SK-N-SH treated with all-trans-retinoic acid at 6 μM for 48 hours (cell line): ENCODE data around the gene PVALEF.

ENCODE experiments used
- GLIS3 ChIP-seq: fragments of 250-450 bp; sonication (Bioruptor Pico); IDR thresholded peaks from 2 replicates; pipeline ENCODE4 v1.5.0; 2020; ENCODE audit warnings: mild to moderate bottlenecking, moderate library complexity
- OSR1 ChIP-seq: fragments of 250-450 bp; sonication (Bioruptor Pico); IDR thresholded peaks from 2 replicates; pipeline ENCODE4 v1.8.0; 2022; ENCODE audit warnings: moderate library complexity, mild to moderate bottlenecking, inconsistent platforms
- RARB ChIP-seq: fragments of 250-450 bp; sonication (Bioruptor Pico); IDR thresholded peaks from 2 replicates; pipeline ENCODE4 v1.8.0; 2021; ENCODE audit warnings: mild to moderate bottlenecking, moderate library complexity
- TCF4 ChIP-seq: fragments of 250-450 bp; sonication (Bioruptor Pico); IDR thresholded peaks from 2 replicates; pipeline ENCODE4 v1.8.0; 2021; ENCODE audit warnings: mild to moderate bottlenecking, moderate library complexity, borderline replicate concordance
- ZC3H10 ChIP-seq: fragments of 250-450 bp; sonication (Bioruptor Pico); IDR thresholded peaks from 2 replicates; pipeline ENCODE4 v1.5.1; 2021; ENCODE audit warnings: mild to moderate bottlenecking, moderate library complexity
- ZFP3 ChIP-seq: fragments of 250-450 bp; sonication (Bioruptor Pico); IDR thresholded peaks from 2 replicates; pipeline ENCODE4 v1.5.0; 2020; ENCODE audit warnings: mild to moderate bottlenecking, moderate library complexity
- ZFP30 ChIP-seq: fragments of 450-650 bp; formaldehyde crosslinking; IDR thresholded peaks from 2 replicates; pipeline ENCODE4 v1.5.0; 2022; ENCODE audit warnings: mild to moderate bottlenecking, moderate library complexity
- ZNF8 ChIP-seq: fragments of 450-650 bp; formaldehyde crosslinking; IDR thresholded peaks from 2 replicates; pipeline ENCODE4 v1.5.0; 2020; ENCODE audit warnings: mild to moderate bottlenecking, moderate library complexity
- TF ChIP-seq, protein P1 (sequence below): fragments of 250-450 bp; sonication (Bioruptor Pico); IDR thresholded peaks from 2 replicates; pipeline ENCODE4 v1.8.0; 2021; ENCODE audit warnings: low read depth, mild to moderate bottlenecking, moderate library complexity, borderline replicate concordance
- TF ChIP-seq, protein P2 (sequence below): fragments of 250-450 bp; sonication (Bioruptor Pico); IDR thresholded peaks from 2 replicates; pipeline ENCODE4 v1.5.1; 2020; ENCODE audit warnings: low read depth, mild to moderate bottlenecking, moderate library complexity
- TF ChIP-seq, protein P3 (sequence below): fragments of 250-450 bp; sonication (Bioruptor Pico); IDR thresholded peaks from 2 replicates; pipeline ENCODE4 v1.5.0; 2020; ENCODE audit warnings: mild to moderate bottlenecking, moderate library complexity
- TF ChIP-seq, protein P4 (sequence below): fragments of 250-450 bp; sonication (Bioruptor Pico); IDR thresholded peaks from 2 replicates; pipeline ENCODE4 v1.5.1; 2021; ENCODE audit warnings: mild to moderate bottlenecking, moderate library complexity

DNA sequence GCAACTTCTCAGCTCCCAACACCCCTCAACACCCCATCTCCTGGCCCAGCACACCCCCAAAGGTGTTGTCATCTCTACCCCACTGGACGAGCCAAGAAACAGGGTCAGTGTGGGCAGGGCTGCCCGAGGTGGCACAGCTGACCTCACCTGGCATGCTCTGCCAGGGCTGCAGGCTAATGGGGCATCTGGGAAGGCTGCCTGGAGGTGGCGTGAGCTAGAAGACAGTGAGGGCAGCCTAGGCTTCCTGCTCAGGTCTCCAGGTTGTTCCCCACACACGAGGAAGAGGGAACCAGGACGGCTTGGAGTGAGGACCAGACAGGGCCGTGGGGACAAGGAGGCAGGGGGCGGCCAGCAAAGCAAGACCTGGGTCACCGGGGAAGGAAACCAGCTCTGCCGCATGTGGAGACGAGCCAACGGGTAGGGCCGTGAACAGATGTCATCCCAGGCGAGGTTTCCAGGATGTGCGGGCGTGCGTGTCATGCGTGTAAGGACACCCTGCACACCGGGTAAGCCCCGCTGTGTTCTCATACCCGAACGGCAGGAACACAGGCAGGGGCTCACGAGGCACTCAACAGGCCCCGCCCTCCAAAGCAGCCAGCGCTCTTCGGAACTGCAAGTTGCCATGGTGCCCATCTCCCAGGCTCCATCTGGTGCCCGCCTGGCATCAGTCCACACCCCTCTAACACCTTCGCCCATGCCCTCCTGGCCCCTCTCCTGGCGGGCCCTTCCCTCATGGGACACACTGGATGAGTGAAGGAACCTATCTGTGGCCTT, 29.6 kb upstream of the PVALEF start:
- TF ChIP-seq ZFP3 (CRISPR knock-in tag) (no peak), ZFP30 (no peak), OSR1 (CRISPR knock-in tag) (no peak), ZC3H10 (CRISPR knock-in tag) (no peak), GLIS3 (CRISPR knock-in tag) (no peak), RARB (no peak), TCF4 (CRISPR knock-in tag) (no peak), ZNF8 (CRISPR knock-in tag) (no peak)
- TF ChIP-seq, protein P1, sequence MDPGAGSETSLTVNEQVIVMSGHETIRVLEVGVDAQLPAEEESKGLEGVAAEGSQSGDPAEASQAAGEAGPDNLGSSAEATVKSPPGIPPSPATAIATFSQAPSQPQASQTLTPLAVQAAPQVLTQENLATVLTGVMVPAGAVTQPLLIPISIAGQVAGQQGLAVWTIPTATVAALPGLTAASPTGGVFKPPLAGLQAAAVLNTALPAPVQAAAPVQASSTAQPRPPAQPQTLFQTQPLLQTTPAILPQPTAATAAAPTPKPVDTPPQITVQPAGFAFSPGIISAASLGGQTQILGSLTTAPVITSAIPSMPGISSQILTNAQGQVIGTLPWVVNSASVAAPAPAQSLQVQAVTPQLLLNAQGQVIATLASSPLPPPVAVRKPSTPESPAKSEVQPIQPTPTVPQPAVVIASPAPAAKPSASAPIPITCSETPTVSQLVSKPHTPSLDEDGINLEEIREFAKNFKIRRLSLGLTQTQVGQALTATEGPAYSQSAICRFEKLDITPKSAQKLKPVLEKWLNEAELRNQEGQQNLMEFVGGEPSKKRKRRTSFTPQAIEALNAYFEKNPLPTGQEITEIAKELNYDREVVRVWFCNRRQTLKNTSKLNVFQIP (CRISPR knock-in tag), result no peak
- TF ChIP-seq, protein P2, sequence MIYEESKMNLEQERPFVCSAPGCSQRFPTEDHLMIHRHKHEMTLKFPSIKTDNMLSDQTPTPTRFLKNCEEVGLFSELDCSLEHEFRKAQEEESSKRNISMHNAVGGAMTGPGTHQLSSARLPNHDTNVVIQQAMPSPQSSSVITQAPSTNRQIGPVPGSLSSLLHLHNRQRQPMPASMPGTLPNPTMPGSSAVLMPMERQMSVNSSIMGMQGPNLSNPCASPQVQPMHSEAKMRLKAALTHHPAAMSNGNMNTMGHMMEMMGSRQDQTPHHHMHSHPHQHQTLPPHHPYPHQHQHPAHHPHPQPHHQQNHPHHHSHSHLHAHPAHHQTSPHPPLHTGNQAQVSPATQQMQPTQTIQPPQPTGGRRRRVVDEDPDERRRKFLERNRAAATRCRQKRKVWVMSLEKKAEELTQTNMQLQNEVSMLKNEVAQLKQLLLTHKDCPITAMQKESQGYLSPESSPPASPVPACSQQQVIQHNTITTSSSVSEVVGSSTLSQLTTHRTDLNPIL (CRISPR knock-in tag), result no peak
- TF ChIP-seq, protein P3, sequence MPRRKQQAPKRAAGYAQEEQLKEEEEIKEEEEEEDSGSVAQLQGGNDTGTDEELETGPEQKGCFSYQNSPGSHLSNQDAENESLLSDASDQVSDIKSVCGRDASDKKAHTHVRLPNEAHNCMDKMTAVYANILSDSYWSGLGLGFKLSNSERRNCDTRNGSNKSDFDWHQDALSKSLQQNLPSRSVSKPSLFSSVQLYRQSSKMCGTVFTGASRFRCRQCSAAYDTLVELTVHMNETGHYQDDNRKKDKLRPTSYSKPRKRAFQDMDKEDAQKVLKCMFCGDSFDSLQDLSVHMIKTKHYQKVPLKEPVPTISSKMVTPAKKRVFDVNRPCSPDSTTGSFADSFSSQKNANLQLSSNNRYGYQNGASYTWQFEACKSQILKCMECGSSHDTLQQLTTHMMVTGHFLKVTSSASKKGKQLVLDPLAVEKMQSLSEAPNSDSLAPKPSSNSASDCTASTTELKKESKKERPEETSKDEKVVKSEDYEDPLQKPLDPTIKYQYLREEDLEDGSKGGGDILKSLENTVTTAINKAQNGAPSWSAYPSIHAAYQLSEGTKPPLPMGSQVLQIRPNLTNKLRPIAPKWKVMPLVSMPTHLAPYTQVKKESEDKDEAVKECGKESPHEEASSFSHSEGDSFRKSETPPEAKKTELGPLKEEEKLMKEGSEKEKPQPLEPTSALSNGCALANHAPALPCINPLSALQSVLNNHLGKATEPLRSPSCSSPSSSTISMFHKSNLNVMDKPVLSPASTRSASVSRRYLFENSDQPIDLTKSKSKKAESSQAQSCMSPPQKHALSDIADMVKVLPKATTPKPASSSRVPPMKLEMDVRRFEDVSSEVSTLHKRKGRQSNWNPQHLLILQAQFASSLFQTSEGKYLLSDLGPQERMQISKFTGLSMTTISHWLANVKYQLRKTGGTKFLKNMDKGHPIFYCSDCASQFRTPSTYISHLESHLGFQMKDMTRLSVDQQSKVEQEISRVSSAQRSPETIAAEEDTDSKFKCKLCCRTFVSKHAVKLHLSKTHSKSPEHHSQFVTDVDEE (CRISPR knock-in tag), result no peak
- TF ChIP-seq, protein P4, sequence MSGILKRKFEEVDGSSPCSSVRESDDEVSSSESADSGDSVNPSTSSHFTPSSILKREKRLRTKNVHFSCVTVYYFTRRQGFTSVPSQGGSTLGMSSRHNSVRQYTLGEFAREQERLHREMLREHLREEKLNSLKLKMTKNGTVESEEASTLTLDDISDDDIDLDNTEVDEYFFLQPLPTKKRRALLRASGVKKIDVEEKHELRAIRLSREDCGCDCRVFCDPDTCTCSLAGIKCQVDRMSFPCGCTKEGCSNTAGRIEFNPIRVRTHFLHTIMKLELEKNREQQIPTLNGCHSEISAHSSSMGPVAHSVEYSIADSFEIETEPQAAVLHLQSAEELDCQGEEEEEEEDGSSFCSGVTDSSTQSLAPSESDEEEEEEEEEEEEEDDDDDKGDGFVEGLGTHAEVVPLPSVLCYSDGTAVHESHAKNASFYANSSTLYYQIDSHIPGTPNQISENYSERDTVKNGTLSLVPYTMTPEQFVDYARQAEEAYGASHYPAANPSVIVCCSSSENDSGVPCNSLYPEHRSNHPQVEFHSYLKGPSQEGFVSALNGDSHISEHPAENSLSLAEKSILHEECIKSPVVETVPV (CRISPR knock-in tag), result no peak
